Mesendoderm (in vitro differentiated cells): Measurements from ENCODE around the gene SIRT6.

Experiments
- DNase-seq: peaks from one replicate; pipeline ENCODE4 v3.0.0; 2013
- H2AK5ac ChIP-seq: 2 replicates; pipeline ENCODE4 v1.6.1; 2013; ENCODE audit warnings: low read length, inconsistent platforms
- H2BK120ac ChIP-seq: 2 replicates; pipeline ENCODE4 v1.6.1; 2013; ENCODE audit warnings: low read depth, mild to moderate bottlenecking, low read length, moderate library complexity, mixed read lengths
- H2BK15ac ChIP-seq: replicated peaks from 2 replicates; pipeline ENCODE4 v1.6.1; 2013; ENCODE audit warnings: low read depth, mild to moderate bottlenecking, moderate library complexity
- H2BK5ac ChIP-seq: 2 replicates; pipeline ENCODE4 v1.6.1; 2013; ENCODE audit warnings: low read length, inconsistent platforms
- H3K18ac ChIP-seq: 2 replicates; pipeline ENCODE4 v1.6.1; 2013; ENCODE audit warnings: mild to moderate bottlenecking, low read length, mixed read lengths
- H3K23ac ChIP-seq: one replicate; pipeline ENCODE4 v1.6.1; 2013; ENCODE audit warnings: low read length
- H3K27ac ChIP-seq: 2 replicates; pipeline ENCODE4 v1.5.1; 2013; ENCODE audit warnings: low read depth, mild to moderate bottlenecking, inconsistent platforms, low read length, moderate library complexity
- H3K27me3 ChIP-seq: 2 replicates; pipeline ENCODE4 v1.6.1; 2013; ENCODE audit warnings: low read length, control low read depth, mild to moderate bottlenecking, inconsistent platforms; ENCODE audit not compliant: insufficient read depth, poor library complexity
- H3K36me3 ChIP-seq: 2 replicates; pipeline ENCODE4 v1.6.1; 2013; ENCODE audit warnings: low read length, inconsistent platforms; ENCODE audit not compliant: control insufficient read depth, insufficient read depth
- H3K4ac ChIP-seq: one replicate; pipeline ENCODE4 v1.6.1; 2013; ENCODE audit warnings: low read depth, mild to moderate bottlenecking, low read length, moderate library complexity
- H3K4me1 ChIP-seq: 2 replicates; pipeline ENCODE4 v1.6.1; 2013; ENCODE audit warnings: low read depth, low read length, inconsistent platforms; ENCODE audit not compliant: control insufficient read depth
- H3K4me2 ChIP-seq: 2 replicates; pipeline ENCODE4 v1.6.1; 2013; ENCODE audit warnings: low read length
- H3K4me3 ChIP-seq: 2 replicates; pipeline ENCODE4 v1.5.1; 2013; ENCODE audit warnings: mild to moderate bottlenecking, low read length
- H3K56ac ChIP-seq: one replicate; pipeline ENCODE4 v1.6.1; 2013; ENCODE audit warnings: low read length
- H3K79me1 ChIP-seq: 2 replicates; pipeline ENCODE4 v1.6.1; 2013; ENCODE audit warnings: low read length, inconsistent platforms
- H3K79me2 ChIP-seq: 2 replicates; pipeline ENCODE4 v1.6.1; 2013; ENCODE audit warnings: mild to moderate bottlenecking, low read length; ENCODE audit not compliant: control insufficient read depth, insufficient read depth
- H3K9ac ChIP-seq: 2 replicates; pipeline ENCODE4 v1.6.1; 2013; ENCODE audit warnings: low read length, inconsistent platforms
- H4K5ac ChIP-seq: one replicate; pipeline ENCODE4 v1.6.1; 2013; ENCODE audit warnings: low read length
- H4K8ac ChIP-seq: one replicate; pipeline ENCODE4 v1.6.1; 2013; ENCODE audit warnings: low read depth, mild to moderate bottlenecking, control low read depth, low read length, moderate library complexity
- WGBS: extraction: QIAGEN DNeasy Blood & Tissue Kit; methylation state at CpG from one replicate; pipeline ENCODE4 v1.1.7; 2013; ENCODE audit warnings: low lambda C conversion rate, missing lambda C conversion rate; ENCODE audit not compliant: insufficient coverage; ENCODE audit errors: extremely low coverage; 5-methylcytosine and 5-hydroxymethylcytosine counted together

SIRT6 gene

GRCh38 chr19:4198467-4199126 lies 16.2 kb upstream of the SIRT6 start:
- Histone ChIP-seq H3K27me3 (no peaks in the 10 kb centered on the region), H3K4me2 (no peak overlapping the region), H3K36me3 (no peaks in the 10 kb centered on the region), H2AK5ac (no peak overlapping the region), H3K4ac (no peak overlapping the region), H2BK5ac (no peak overlapping the region), H4K5ac (no peak overlapping the region), H3K23ac (no peak overlapping the region), H3K56ac (peak overlapping the region; percentile 44), H4K8ac (no peak overlapping the region), H3K79me1 (no peaks in the 10 kb centered on the region), H2BK120ac (no peak overlapping the region), H3K9ac (no peak overlapping the region), H3K79me2 (no peaks in the 10 kb centered on the region), H3K27ac (no peak overlapping the region), H3K18ac (no peak overlapping the region), H2BK15ac (no peak overlapping the region), H3K4me3 (no peak overlapping the region), H3K4me1 (no peaks in the 10 kb centered on the region)
- no CpG with 5 or more reads among the region's 28 CpGs for WGBS
- no peak for DNase-seq

- no peaks in the 10 kb centered on the region for H3K4me1 ChIP-seq
- H3K56ac ChIP-seq: peak overlapping the region; percentile 15
- no peak overlapping the region for H2AK5ac ChIP-seq
- peak; percentile 59 for DNase-seq
- H3K27me3 ChIP-seq: no peaks in the 10 kb centered on the region
- no CpG with 5 or more reads among the region's 70 CpGs for WGBS
- H3K27ac ChIP-seq: no peak overlapping the region
- no peak overlapping the region for H3K9ac ChIP-seq
- H3K79me2 ChIP-seq: no peaks in the 10 kb centered on the region
- H3K18ac ChIP-seq: no peak overlapping the region
- H3K4ac ChIP-seq: no peak overlapping the region
- no peak overlapping the region for H4K8ac ChIP-seq
- H3K36me3 ChIP-seq: no peaks in the 10 kb centered on the region
- no peak overlapping the region for H2BK15ac ChIP-seq
- H3K4me2 ChIP-seq: peak overlapping the region; percentile 34
- H3K79me1 ChIP-seq: no peaks in the 10 kb centered on the region
- no peak overlapping the region for H2BK5ac ChIP-seq
- no peak overlapping the region for H2BK120ac ChIP-seq
- no peak overlapping the region for H4K5ac ChIP-seq
- H3K23ac ChIP-seq: no peak overlapping the region
- H3K4me3 ChIP-seq: no peak overlapping the region
Measured at GRCh38 chr19:4197625-4198466, 15.5 kb upstream of the SIRT6 start.

GRCh38 chr19:4197228-4197624 lies 14.9 kb upstream of the SIRT6 start:
- no peak overlapping the region for H3K23ac ChIP-seq
- no peak overlapping the region for H3K4ac ChIP-seq
- H3K4me1 ChIP-seq: no peaks in the 10 kb centered on the region
- H4K5ac ChIP-seq: no peak overlapping the region
- no peak overlapping the region for H2BK5ac ChIP-seq
- DNase-seq: no peak
- WGBS: no CpG with 5 or more reads among the region's 5 CpGs
- no peaks in the 10 kb centered on the region for H3K79me1 ChIP-seq
- H3K79me2 ChIP-seq: no peaks in the 10 kb centered on the region
- H3K4me3 ChIP-seq: no peak overlapping the region
- no peaks in the 10 kb centered on the region for H3K27me3 ChIP-seq
- H3K18ac ChIP-seq: no peak overlapping the region
- H3K27ac ChIP-seq: no peak overlapping the region
- H3K4me2 ChIP-seq: no peak overlapping the region
- H3K56ac ChIP-seq: no peak overlapping the region
- H3K36me3 ChIP-seq: no peaks in the 10 kb centered on the region
- no peak overlapping the region for H2BK120ac ChIP-seq
- no peak overlapping the region for H3K9ac ChIP-seq
- no peak overlapping the region for H4K8ac ChIP-seq
- H2AK5ac ChIP-seq: no peak overlapping the region
- no peak overlapping the region for H2BK15ac ChIP-seq

- H3K56ac ChIP-seq: no peak overlapping the region
- H2AK5ac ChIP-seq: no peak overlapping the region
- no peak overlapping the region for H4K5ac ChIP-seq
- no peak overlapping the region for H3K9ac ChIP-seq
- no CpG with 5 or more reads among the region's 22 CpGs for WGBS
- H3K23ac ChIP-seq: no peak overlapping the region
- H3K27ac ChIP-seq: no peak overlapping the region
- no peak overlapping the region for H2BK5ac ChIP-seq
- no peak overlapping the region for H2BK120ac ChIP-seq
- no peaks in the 10 kb centered on the region for H3K79me1 ChIP-seq
- no peak overlapping the region for H4K8ac ChIP-seq
- H3K36me3 ChIP-seq: no peaks in the 10 kb centered on the region
- no peak for DNase-seq
- no peak overlapping the region for H3K4ac ChIP-seq
- no peaks in the 10 kb centered on the region for H3K27me3 ChIP-seq
- no peak overlapping the region for H3K4me2 ChIP-seq
- H3K18ac ChIP-seq: no peak overlapping the region
- no peak overlapping the region for H2BK15ac ChIP-seq
- H3K4me1 ChIP-seq: no peaks in the 10 kb centered on the region
- H3K79me2 ChIP-seq: no peaks in the 10 kb centered on the region
- H3K4me3 ChIP-seq: no peak overlapping the region
Measured at GRCh38 chr19:4196587-4197148, 14.3 kb upstream of the SIRT6 start.

- H2BK15ac ChIP-seq: no peak overlapping the region
- no peak overlapping the region for H3K23ac ChIP-seq
- H3K56ac ChIP-seq: no peak overlapping the region
- H3K18ac ChIP-seq: no peak overlapping the region
- no peak overlapping the region for H4K5ac ChIP-seq
- H3K4me1 ChIP-seq: no peaks in the 10 kb centered on the region
- H3K79me2 ChIP-seq: no peaks in the 10 kb centered on the region
- H2BK120ac ChIP-seq: no peak overlapping the region
- no peak overlapping the region for H4K8ac ChIP-seq
- no peak for DNase-seq
- no peaks in the 10 kb centered on the region for H3K27me3 ChIP-seq
- H3K36me3 ChIP-seq: no peaks in the 10 kb centered on the region
- WGBS: no CpG with 5 or more reads among the region's 8 CpGs
- H2BK5ac ChIP-seq: no peak overlapping the region
- no peak overlapping the region for H3K4me3 ChIP-seq
- H3K79me1 ChIP-seq: no peaks in the 10 kb centered on the region
- H3K9ac ChIP-seq: no peak overlapping the region
- H3K27ac ChIP-seq: no peak overlapping the region
- no peak overlapping the region for H3K4me2 ChIP-seq
- no peak overlapping the region for H2AK5ac ChIP-seq
- no peak overlapping the region for H3K4ac ChIP-seq
Measured at GRCh38 chr19:4196009-4196408, 13.6 kb upstream of the SIRT6 start.
